ENCODE data around the gene NOTCH1.

GRCh38 chr9:136466155-136466541 lies 79.7 kb downstream of the NOTCH1 start:
- TF ChIP-seq CTCF (conservative IDR thresholded peaks at IDR 0.05; ENCODE audit: low read length) (no peak), EZH2phosphoT487 (IDR thresholded peaks at IDR 0.05; ENCODE audit: borderline replicate concordance, low read depth, low read length) (no peak)
